GM18508 (cell line): Measurements from ENCODE around the gene CCDC70.
"Not testable (repeated sequence)": the region's sequence is repeated elsewhere in the genome, so short reads cannot be mapped to it uniquely, and the experiment has no call there.

Source experiments
- ATAC-seq: cut with Tn5 transposase; IDR thresholded peaks from one replicate; pipeline ENCODE4 v1.9.1; 2021; ENCODE audit warnings: moderate number of reproducible peaks; ENCODE audit not compliant: insufficient read depth, unreplicated experiment

CCDC70 gene

GRCh38 chr13:51900471-51900870 is 38.7 kb downstream of the CCDC70 start:
- ATAC-seq, result no peak

- no peak for ATAC-seq
Observed at GRCh38 chr13:51902776-51903175, 41.0 kb downstream of the CCDC70 start.

GRCh38 chr13:51905787-51906186 is 44.0 kb downstream of the CCDC70 start:
- no peak for ATAC-seq

- no peak for ATAC-seq
Observed at GRCh38 chr13:51906581-51906980, 44.8 kb downstream of the CCDC70 start.

GRCh38 chr13:51907040-51907732 is 45.4 kb downstream of the CCDC70 start:
- no peak for ATAC-seq

- ATAC-seq, result not testable (repeated sequence)
Observed at GRCh38 chr13:51909265-51909664, 47.5 kb downstream of the CCDC70 start.

GRCh38 chr13:51910508-51910907 is 48.7 kb downstream of the CCDC70 start:
- ATAC-seq, result no peak

GRCh38 chr13:51912091-51912490 is 50.3 kb downstream of the CCDC70 start:
- ATAC-seq, result no peak

GRCh38 chr13:51912511-51913225 is 50.9 kb downstream of the CCDC70 start:
- ATAC-seq, result no peak

GRCh38 chr13:51913421-51914136 is 51.8 kb downstream of the CCDC70 start:
- no peak for ATAC-seq

- no peak for ATAC-seq
Observed at GRCh38 chr13:51914137-51914493, 52.3 kb downstream of the CCDC70 start.
